Measurements from ENCODE around the gene ARPP21. TPM values are rescaled to one million over a fixed set of nuclear protein-coding genes. Genes with fewer than 3 reads are reported as not detected.
A peak's percentile ranks its signal among the peaks of the same experiment; 100 is the strongest.

The ARPP21 gene
- total and polyA plus RNA-seq, 4 donors = 27.8 to 61.4 (median 49.7) TPM

GRCh38 chr3:35780800-35781199 is 141.5 kb downstream of the ARPP21 start:
- no peak for DNase-seq (ENCODE audit: low read depth in 4 of 6, low spot score in 6 of 6)
- Histone ChIP-seq H3K27me3 (ENCODE audit: control insufficient read depth, insufficient read depth, low read length) (no peaks in the 10 kb centered on the region), H3K9me3 (ENCODE audit: control insufficient read depth, insufficient read depth, low read length) (no peaks in the 10 kb centered on the region), H3K27ac (ENCODE audit: low read depth, low read length) (no peak overlapping the region), H3K4me1 (ENCODE audit: control insufficient read depth, insufficient read depth, low read length) (peaks cover 3% of the 10 kb centered on the region), H3K4me3 (ENCODE audit: low read depth, low read length) (no peak overlapping the region), H3K36me3 (ENCODE audit: control insufficient read depth, insufficient read depth, low read length) (no peaks in the 10 kb centered on the region)
- WGBS (ENCODE audit: insufficient coverage) = 54% methylated on average over 3 of the region's 3 CpGs

GRCh38 chr3:35781558-35781957 is 142.2 kb downstream of the ARPP21 start:
- no peak overlapping the region for H3K27ac ChIP-seq (ENCODE audit: low read depth, low read length)
- H3K4me3 ChIP-seq (ENCODE audit: low read depth, low read length) = no peak overlapping the region
- no peak for DNase-seq (ENCODE audit: low read depth in 4 of 6, low spot score in 6 of 6)
- peaks cover 3% of the 10 kb centered on the region for H3K4me1 ChIP-seq (ENCODE audit: control insufficient read depth, insufficient read depth, low read length)
- H3K27me3 ChIP-seq (ENCODE audit: control insufficient read depth, insufficient read depth, low read length) = no peaks in the 10 kb centered on the region
- no peaks in the 10 kb centered on the region for H3K9me3 ChIP-seq (ENCODE audit: control insufficient read depth, insufficient read depth, low read length)
- H3K36me3 ChIP-seq (ENCODE audit: control insufficient read depth, insufficient read depth, low read length) = no peaks in the 10 kb centered on the region

GRCh38 chr3:35782355-35782754 is 143.0 kb downstream of the ARPP21 start:
- H3K27ac ChIP-seq (ENCODE audit: low read depth, low read length) = no peak overlapping the region
- no peak overlapping the region for H3K4me3 ChIP-seq (ENCODE audit: low read depth, low read length)
- H3K4me1 ChIP-seq (ENCODE audit: control insufficient read depth, insufficient read depth, low read length) = peaks cover 3% of the 10 kb centered on the region

GRCh38 chr3:35784169-35784568 is 144.8 kb downstream of the ARPP21 start:
- no peaks in the 10 kb centered on the region for H3K36me3 ChIP-seq (ENCODE audit: control insufficient read depth, insufficient read depth, low read length)
- H3K27ac ChIP-seq (ENCODE audit: low read depth, low read length) = no peak overlapping the region
- no peaks in the 10 kb centered on the region for H3K4me1 ChIP-seq (ENCODE audit: control insufficient read depth, insufficient read depth, low read length)
- DNase-seq (ENCODE audit: low read depth in 4 of 6, low spot score in 6 of 6) = no peak
- WGBS (ENCODE audit: insufficient coverage) = 100% methylated on average over 1 of the region's 1 CpG
- H3K27me3 ChIP-seq (ENCODE audit: control insufficient read depth, insufficient read depth, low read length) = no peaks in the 10 kb centered on the region
- H3K9me3 ChIP-seq (ENCODE audit: control insufficient read depth, insufficient read depth, low read length) = no peaks in the 10 kb centered on the region
- H3K4me3 ChIP-seq (ENCODE audit: low read depth, low read length) = no peak overlapping the region

More at GRCh38 chr3:35782355-35782754, 143.0 kb downstream of the ARPP21 start:
- no peak for DNase-seq (ENCODE audit: low read depth in 4 of 6, low spot score in 6 of 6)
- H3K36me3 ChIP-seq (ENCODE audit: control insufficient read depth, insufficient read depth, low read length) = no peaks in the 10 kb centered on the region
- no peaks in the 10 kb centered on the region for H3K9me3 ChIP-seq (ENCODE audit: control insufficient read depth, insufficient read depth, low read length)
- H3K27me3 ChIP-seq (ENCODE audit: control insufficient read depth, insufficient read depth, low read length) = no peaks in the 10 kb centered on the region
- no CpG with 5 or more reads among the region's 1 CpG for WGBS (ENCODE audit: insufficient coverage)

- no peak overlapping the region for H3K4me3 ChIP-seq (ENCODE audit: low read depth, low read length)
- no peaks in the 10 kb centered on the region for H3K9me3 ChIP-seq (ENCODE audit: control insufficient read depth, insufficient read depth, low read length)
- no peaks in the 10 kb centered on the region for H3K27me3 ChIP-seq (ENCODE audit: control insufficient read depth, insufficient read depth, low read length)
- H3K4me1 ChIP-seq (ENCODE audit: control insufficient read depth, insufficient read depth, low read length) = peaks cover 3% of the 10 kb centered on the region
- DNase-seq (ENCODE audit: low read depth in 4 of 6, low spot score in 6 of 6) = peak in 2 of 6 donors; percentile 56 to 68
- no peaks in the 10 kb centered on the region for H3K36me3 ChIP-seq (ENCODE audit: control insufficient read depth, insufficient read depth, low read length)
- 21% methylated on average over 2 of the region's 4 CpGs for WGBS (ENCODE audit: insufficient coverage)
- H3K27ac ChIP-seq (ENCODE audit: low read depth, low read length) = no peak overlapping the region
These were observed 146.0 kb downstream of the ARPP21 start for GRCh38 chr3:35785234-35785888.

- H3K4me3 ChIP-seq (ENCODE audit: low read depth, low read length) = no peak overlapping the region
- no CpG with 5 or more reads among the region's 1 CpG for WGBS (ENCODE audit: insufficient coverage)
- no peaks in the 10 kb centered on the region for H3K36me3 ChIP-seq (ENCODE audit: control insufficient read depth, insufficient read depth, low read length)
- DNase-seq (ENCODE audit: low read depth in 4 of 6, low spot score in 6 of 6) = peak in 2 of 6 donors; percentile 26 to 32
- H3K27ac ChIP-seq (ENCODE audit: low read depth, low read length) = no peak overlapping the region
- no peaks in the 10 kb centered on the region for H3K9me3 ChIP-seq (ENCODE audit: control insufficient read depth, insufficient read depth, low read length)
- no peaks in the 10 kb centered on the region for H3K27me3 ChIP-seq (ENCODE audit: control insufficient read depth, insufficient read depth, low read length)
- H3K4me1 ChIP-seq (ENCODE audit: control insufficient read depth, insufficient read depth, low read length) = peaks cover 3% of the 10 kb centered on the region
These were observed 148.6 kb downstream of the ARPP21 start for GRCh38 chr3:35787936-35788335.

GRCh38 chr3:35789042-35789831 is 149.9 kb downstream of the ARPP21 start:
- Histone ChIP-seq H3K4me1 (ENCODE audit: control insufficient read depth, insufficient read depth, low read length) (peaks cover 3% of the 10 kb centered on the region), H3K27ac (ENCODE audit: low read depth, low read length) (no peak overlapping the region), H3K27me3 (ENCODE audit: control insufficient read depth, insufficient read depth, low read length) (no peaks in the 10 kb centered on the region), H3K4me3 (ENCODE audit: low read depth, low read length) (no peak overlapping the region), H3K36me3 (ENCODE audit: control insufficient read depth, insufficient read depth, low read length) (peaks cover 3% of the 10 kb centered on the region), H3K9me3 (ENCODE audit: control insufficient read depth, insufficient read depth, low read length) (no peaks in the 10 kb centered on the region)
- DNase-seq (ENCODE audit: low read depth in 4 of 6, low spot score in 6 of 6) = peak in 1 of 6 donors; percentile 71
- whole genome bisulfite sequencing (ENCODE audit: insufficient coverage) = 7% methylated on average over 2 of the region's 4 CpGs

GRCh38 chr3:35790764-35791163 is 151.4 kb downstream of the ARPP21 start:
- Histone ChIP-seq H3K27ac (ENCODE audit: low read depth, low read length) (no peak overlapping the region), H3K4me3 (ENCODE audit: low read depth, low read length) (no peak overlapping the region), H3K9me3 (ENCODE audit: control insufficient read depth, insufficient read depth, low read length) (no peaks in the 10 kb centered on the region), H3K4me1 (ENCODE audit: control insufficient read depth, insufficient read depth, low read length) (peaks cover 3% of the 10 kb centered on the region), H3K27me3 (ENCODE audit: control insufficient read depth, insufficient read depth, low read length) (no peaks in the 10 kb centered on the region), H3K36me3 (ENCODE audit: control insufficient read depth, insufficient read depth, low read length) (peaks cover 3% of the 10 kb centered on the region)
- WGBS (ENCODE audit: insufficient coverage) = no CpG with 5 or more reads among the region's 1 CpG
- DNase-seq (ENCODE audit: low read depth in 4 of 6, low spot score in 6 of 6) = no peak

- Histone ChIP-seq H3K4me3 (ENCODE audit: low read depth, low read length) (no peak overlapping the region), H3K27me3 (ENCODE audit: control insufficient read depth, insufficient read depth, low read length) (no peaks in the 10 kb centered on the region), H3K27ac (ENCODE audit: low read depth, low read length) (no peak overlapping the region), H3K36me3 (ENCODE audit: control insufficient read depth, insufficient read depth, low read length) (peaks cover 7% of the 10 kb centered on the region), H3K4me1 (ENCODE audit: control insufficient read depth, insufficient read depth, low read length) (peaks cover 3% of the 10 kb centered on the region), H3K9me3 (ENCODE audit: control insufficient read depth, insufficient read depth, low read length) (no peaks in the 10 kb centered on the region)
- WGBS (ENCODE audit: insufficient coverage) = no CpG with 5 or more reads among the region's 1 CpG
- DNase-seq (ENCODE audit: low read depth in 4 of 6, low spot score in 6 of 6) = no peak
These were observed 154.3 kb downstream of the ARPP21 start for GRCh38 chr3:35793667-35794066.
